Stimulated activated CD4-positive, alpha-beta T cell treated with anti-CD3 and anti-CD28 coated beads, Interleukin-2, amount 100 ng/mL, for 24 hours (primary cell): ENCODE data around the gene TTF2.
"Not testable (repeated sequence)": the region's sequence is repeated elsewhere in the genome, so short reads cannot be mapped to it uniquely, and the experiment has no call there.

Experiments
- DNase-seq, 2 donors: peaks; one replicate each; pipeline ENCODE4 v3.0.0-alpha.2; 2020

The TTF2 gene

DNA sequence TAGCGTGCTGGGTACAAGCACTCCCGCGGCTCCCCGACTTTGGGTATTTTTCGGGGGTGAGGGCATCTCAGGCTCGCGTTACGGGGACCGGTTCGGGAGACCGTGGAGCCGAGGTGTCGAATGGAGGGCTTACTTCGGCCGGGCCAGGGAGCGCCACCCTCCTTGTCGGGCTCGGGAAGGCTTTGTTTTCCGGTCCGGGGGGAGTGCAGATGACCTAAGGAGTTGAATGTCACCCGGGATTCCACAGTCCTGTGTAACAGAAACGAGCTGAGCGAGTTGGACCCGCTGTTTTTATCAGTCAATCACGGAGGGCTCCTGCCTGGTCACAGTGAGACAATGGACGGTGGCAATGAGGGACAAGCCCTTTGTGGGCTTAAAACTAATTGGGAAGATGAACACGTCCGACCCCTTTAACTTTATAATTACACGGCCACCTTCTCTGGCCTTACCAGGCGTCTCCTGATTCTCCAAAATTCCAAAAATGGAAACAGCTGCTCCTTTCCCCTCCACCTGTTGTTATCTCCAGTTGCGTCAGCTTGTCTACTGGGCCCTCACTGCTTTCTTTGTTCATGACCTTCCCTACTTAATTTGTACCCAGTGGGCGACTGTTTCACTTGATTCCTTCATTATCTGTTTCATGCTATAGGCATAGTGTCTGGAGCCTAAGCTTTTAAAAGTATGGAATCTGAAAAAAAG lies 62.4 kb downstream of the TTF2 start:
- no peak for DNase-seq

DNA sequence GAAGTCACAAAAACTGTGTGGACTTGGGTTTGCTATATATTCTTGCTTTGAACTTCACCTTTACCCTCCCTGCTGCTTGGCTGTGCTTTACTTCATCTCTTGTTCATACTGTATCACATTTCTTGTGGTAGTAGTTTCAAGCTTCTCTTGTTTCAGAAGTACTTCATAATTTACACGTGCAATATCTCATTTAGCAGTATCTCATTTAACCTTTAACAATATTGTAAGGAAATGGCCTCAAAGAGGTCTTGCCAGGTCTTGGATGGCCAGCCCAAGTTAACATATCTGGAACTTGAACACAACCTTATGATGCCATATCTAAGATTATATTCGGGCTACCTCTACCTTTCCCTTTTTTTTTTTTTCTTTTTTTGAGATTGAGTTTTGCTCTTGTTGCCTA lies 63.1 kb downstream of the TTF2 start:
- no peak for DNase-seq

DNA sequence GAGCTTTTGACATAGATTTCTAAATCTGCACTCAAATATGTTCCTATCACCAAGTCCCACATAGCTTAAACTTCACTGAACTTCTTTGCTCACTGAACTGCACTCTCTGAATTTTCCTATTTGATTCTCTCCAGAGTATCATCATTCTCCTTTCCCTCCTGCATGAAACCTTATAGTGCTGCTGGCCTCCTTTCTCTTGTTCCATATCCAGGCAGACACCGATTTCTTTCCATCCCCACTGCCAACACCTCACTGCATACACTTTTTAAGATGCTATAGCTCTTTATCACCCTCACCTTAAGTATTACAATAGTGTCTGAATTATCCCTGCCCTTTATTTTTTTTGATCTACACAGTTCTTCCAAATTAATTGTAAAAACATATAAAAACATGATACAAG lies 64.5 kb downstream of the TTF2 start:
- DNase-seq: no peak

DNA sequence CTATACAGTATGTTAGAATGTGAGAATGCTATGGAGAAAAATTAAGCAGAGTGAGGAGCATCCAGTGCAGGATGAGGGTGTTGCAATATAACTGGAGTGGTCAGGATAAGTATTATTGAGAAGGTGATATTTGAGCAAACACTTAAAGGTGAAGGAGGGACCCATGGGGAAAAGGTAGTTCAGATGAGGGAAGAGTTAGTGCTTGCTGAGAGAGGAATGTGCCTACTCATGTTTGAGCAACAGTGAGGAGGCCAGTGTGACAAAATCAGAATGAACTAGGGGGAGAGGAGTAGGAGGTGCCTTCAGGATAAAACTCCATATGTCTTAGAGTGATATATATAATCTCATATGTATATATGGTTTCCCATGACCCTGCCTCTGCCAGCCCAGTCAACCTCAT lies 67.7 kb downstream of the TTF2 start:
- no peak for DNase-seq

DNA sequence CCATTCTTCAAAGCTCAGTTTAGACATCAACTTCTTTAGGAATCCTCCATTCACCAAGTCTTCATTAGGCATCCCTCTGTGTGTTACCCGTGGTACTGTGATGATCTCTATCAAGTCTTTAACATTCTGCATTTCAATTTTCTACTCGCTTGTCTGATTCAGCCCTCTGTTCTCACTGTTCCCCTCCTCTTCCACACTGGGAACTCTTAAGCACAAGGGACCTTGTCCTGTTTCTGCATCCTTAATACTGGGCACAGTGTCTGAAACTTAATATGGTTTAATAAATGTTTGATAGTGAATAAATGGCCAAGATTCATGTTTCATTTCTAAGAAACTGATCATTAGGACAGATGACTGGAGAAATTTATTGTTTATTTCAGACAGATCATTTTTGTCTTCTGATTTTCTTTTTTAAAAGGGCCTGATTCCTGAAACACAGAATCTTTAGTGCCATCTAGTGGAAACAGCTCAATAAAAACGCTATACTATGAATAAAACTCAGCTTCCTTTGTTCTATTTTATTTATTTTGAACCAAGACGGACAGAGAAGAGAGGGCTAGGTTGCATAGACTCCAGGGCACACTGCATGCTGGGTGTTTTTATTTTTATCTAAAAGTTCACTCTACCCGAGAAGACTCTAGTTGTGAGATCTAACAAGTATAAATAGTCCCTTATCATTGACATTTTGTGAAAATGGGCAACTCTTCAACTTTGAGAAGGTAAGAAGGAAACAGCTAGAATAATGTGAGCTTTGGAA lies 68.4 kb downstream of the TTF2 start:
- no peak for DNase-seq

DNA sequence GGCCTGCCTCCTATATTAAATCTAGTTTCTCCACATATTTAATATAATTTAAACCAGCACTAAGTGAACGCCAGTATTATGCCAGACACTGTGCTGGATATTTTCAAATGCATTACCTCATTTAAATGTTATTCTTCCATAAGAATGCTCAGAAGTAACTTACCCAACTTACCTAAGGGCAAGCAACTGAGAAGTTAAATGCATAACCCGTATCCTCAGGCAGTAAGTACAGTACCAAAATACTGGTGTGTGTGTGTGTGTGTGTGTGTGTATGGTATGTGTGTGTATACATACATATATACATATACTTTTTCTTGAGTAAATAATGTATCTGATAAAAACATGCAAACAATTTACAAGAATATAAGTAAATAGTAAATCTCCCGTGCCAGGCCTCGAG lies 70.4 kb downstream of the TTF2 start:
- DNase-seq: no peak

DNA sequence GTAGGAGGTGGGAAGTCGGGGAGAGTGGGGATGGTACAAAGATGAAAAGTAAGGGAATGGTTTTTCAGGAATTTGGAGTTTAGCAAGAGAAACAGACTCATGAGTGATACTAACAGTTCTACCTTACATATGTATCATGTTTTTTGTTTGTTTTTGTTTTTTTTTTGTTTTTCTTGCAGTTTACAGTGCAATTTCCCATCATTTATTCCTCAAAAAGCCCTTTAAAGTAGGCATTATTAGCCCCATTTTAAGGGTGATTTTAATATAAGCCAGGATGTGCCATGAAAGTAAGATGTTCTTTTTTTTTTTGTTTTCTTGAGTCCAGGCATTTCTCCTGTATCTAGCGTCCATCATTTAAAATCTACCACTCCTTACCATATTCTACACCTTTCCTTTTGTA lies 75.2 kb downstream of the TTF2 start:
- no peak for DNase-seq

DNA sequence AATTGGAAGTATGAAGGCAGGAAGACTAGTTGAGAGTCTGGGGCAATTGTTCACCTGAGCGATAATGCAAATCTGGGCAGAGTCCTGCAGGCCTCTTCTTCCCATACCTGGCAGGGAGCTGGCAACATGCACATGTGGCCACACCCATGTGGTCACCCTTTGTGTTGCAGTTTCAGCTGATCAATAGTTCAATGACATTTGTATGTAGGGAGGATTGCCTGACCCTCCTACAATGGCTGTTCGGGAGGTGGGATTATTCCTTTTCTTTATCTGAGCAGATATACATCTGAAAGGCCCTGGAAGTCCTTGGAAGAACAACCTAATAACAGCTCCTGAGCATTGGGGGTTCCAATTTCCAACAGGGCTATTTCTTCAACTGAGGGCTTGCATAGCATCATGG lies 76.6 kb downstream of the TTF2 start:
- DNase-seq: no peak

DNA sequence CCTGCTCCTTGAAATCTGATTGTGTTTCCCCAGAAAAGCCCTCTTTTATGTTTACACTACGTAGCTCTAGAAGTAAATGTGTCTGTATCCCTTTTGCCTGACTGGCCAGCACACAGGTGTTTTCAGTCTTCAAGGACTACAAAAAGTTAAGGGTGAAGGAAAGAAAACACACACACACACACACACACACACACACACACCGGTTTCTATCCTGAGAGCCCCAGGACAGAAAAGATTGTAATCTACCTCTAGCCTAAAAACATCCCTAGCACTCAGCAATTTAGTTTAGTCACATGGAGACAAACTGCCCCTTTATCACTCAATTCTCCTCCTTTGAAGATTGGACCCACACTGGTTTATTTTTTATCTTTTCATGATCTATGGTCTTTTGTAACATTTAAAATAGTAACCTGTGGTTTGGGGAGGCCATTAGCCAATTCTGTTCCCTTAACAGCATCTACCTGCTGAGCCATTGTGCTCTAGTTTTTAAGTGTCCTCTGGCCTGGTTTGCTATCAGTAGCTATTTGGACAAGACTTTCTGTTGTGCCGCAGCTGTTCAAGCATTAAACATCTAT lies 77.2 kb downstream of the TTF2 start:
- DNase-seq: no peak

DNA sequence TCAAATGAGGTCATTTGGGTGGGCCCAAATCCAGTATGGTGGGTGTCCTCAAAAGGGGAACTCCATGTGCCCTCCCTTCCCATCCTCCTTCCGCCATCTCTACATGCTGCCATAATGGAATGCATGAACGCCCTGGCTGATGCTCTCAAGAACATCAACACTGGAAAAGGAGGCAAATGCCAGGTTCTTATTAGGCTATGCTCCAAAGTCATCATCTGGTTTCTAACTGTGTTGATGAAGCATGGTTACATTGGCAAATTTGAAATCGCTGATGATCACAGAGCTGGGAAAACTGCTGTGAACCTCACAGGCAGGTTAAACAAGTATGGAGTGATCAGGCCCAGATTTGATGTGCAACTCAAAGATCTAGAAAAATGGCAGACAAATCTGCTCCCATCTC lies 78.0 kb downstream of the TTF2 start:
- no peak for DNase-seq

DNA sequence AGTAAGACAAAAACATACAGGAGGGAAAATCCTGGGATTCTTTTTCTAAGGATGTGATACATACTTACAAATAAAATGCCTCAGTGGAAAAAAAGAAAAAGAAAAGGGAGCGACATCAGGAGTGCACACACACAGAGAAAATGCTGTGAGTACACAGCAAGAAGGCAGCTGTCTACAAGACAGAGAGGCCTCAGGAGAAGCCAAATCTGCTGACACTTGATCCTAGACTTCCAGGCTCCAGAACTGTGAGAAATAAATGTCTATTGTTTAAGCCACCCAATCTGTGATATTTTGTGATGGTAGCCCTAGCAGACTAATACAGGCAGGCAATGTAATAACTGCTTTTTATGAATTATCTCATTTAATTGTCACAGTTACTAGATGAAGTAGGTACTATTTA lies 78.4 kb downstream of the TTF2 start:
- DNase-seq: no peak

DNA sequence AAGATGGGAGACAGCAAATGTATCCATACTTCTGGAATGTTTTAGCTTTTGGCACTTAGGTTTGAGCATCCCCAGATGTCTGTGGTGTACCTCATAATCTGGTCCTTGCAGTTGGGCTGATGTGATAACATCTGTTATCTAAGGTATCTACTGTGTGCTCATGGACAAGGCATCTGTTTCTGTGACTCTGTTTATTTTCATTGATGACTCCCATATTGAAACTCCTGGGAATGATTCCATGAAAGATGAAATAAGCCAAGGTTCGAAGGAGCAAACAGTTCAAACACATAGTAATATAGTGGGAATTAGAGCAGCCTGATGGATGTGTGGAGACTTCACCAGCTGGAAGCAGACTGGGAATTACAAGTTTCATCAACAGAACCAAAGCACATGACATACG lies 82.1 kb downstream of the TTF2 start:
- DNase-seq: no peak

DNA sequence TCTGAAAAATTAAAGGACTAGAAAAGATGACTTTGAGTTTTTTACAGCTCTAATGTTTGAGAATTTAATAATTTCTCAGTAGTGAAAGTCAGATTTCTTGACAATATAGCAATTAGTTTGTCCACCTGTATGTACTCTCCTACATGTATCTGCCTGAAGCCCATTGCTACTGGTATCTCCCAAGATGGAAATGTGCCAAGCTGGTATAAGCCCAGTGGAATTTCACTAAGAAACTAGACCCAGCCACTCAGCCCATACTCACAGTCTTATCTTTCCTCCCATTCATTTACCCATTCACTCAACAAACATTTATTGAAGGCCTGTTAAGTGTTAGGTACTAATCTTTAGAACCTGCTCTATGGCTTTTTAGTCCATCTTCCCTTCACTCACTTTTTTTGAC lies 83.0 kb downstream of the TTF2 start:
- no peak for DNase-seq

DNA sequence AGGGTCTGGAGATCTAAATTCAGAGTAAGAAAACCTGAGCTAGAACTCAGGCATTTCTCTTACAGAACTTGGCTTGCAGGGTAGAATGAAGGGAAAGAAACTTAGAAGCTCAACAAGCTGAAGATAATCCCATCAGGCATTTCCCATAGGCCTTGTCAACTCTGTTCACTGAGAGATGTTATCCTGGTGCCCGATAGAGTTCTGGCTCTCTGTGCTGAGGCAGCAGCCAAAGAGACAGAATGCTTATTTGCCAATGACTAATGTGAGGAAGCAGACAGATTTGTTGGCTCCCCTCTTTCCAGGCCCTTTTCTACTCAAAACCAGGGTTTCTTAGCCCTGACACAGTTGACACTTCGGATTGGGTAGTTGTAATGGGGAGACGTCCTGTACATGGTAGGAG lies 83.7 kb downstream of the TTF2 start:
- DNase-seq: no peak

DNA sequence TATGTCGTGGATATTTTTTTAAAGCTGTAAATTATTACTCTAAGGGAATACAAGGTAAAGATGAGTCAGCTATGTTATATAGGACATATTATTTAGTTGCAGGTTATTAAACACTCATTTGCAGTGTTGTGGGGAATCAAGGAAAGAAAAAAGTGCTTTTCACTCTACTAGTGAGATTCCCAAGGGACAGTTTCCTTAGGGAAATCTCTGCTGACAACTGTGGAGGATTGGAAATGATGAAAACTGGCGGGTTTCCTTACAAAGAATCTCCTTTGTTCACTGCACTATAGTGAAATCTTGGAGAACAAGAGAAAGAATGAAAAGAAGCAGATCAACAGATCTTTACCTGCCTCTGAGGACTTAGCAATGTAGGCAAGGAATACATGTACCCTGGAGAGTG lies 85.9 kb downstream of the TTF2 start:
- no peak for DNase-seq

DNA sequence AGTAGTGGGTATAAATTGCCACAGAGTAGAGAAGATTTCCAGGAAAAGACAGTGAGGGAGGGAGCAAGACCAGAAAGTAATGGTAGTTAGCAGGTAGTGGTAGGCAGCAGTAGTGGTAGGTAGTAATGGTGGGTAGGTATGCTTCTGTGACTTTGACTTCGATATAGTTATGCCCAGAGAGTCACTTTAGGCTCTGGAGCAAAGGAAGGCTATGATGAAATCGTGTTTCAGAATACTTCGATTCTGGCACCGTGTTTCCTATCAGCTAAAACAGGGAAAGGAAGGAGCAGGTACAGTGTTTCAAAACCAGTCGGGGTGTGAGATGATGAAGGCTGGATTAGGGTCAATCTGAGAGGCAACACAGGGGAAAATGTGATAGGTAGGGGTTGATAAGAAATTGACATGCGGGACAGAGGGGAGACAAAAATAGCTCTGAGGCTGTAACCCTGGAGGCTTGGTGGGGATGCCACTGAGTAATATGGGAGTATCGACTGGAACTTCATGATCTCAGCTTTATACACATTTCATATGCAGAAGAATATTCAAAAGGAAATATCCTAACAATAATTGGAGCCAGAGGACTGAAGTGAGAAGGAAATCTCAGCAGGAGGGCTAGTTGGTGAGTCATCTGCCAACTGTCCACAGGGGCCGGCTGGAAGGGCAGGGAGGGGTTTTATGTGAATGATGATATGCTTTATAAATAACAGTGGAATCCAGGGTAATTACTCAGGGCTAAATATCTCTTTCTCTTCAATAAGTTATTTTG lies 86.6 kb downstream of the TTF2 start:
- DNase-seq: no peak

DNA sequence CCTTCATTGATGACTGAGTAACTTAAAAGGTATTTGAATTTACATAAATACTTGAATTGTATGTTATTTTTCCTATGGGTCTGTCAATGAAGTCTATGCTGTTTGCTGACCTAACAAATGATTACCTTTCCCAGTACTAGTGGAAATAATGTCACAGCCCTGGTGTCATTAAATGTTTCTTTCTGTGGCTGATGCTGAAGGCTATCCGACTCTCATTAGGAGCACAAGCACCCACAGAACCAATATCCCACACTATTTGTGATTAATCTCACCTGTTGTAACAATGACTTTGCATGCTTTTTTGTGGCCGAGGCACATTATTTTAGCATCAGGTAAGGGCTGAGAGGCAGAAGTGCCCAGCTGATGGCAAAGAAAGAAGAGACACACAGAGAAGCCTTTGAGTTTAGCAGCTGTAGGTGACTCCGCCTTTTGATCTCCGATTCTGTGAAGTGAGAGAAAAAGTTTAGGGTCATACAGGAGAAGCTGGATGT lies 87.3 kb downstream of the TTF2 start:
- DNase-seq: no peak

DNA sequence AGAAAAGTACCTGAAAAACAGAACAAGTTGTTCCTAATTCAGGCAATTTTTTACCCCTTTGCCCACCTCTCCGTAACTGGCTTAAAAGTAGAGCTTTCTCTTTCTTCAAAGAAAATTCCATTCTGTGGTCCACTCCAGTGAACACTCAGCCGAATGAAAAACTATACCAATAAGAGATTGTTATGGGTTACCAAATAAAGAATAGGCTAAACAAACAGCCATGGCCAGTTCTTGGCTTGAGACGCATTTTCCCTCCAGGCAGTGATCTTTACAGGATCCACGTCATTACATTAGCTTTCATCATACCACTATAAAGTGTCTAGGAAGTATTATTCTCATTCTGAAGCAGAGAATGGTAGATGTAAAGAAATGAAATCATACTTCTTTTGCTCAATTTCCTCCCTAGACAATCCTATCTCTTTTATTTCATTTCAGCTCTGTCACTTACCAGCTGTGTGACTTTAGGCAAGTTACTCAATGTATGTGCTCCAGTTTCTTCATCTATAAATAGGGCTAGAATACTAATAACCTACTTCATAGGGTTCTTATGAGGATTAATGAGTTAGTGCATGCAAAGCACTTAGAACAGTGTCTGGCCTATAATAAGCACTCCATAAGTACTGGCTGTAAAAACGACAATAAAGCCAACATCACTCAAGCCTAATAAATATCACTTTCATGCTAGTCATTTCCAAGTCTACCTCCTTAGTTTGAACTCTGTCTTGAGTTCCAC lies 87.9 kb downstream of the TTF2 start:
- DNase-seq: no peak

DNA sequence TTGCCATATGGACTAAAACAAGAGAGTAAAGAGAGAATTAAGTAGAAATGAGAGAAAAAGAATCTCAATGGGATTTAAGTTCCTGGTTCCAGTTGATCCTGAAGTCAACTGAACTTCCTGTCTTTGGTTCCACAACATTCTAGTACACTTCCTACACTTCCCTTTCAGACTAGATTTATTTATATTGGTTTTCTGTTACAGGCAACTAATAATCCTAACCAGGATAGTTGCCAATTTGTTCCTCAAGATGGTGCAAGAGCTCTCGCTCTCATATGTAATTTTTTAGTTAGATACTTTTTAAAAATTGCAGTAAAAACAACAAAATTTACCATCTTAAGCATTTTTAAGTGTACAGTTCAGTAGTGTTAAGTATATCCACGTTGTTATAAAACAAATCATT lies 90.2 kb downstream of the TTF2 start:
- DNase-seq: no peak

DNA sequence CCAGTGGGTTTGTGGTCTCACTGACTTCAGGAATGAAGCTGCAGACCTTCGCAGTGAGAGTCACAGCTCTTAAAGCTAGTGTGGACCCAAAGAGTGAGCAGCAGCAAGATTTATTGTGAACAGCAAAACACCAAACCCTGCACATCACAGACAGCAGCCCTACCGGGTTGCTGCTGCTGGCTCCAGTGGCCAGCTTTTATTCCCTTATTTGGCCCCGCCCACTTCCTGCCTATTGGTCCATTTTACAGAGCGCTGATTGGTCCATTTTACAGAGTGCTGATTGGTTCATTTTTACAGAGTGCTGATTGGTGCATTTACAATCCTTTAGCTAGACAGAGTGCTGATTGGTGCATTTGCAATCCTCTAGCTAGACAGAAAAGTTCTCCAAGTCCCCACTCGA lies 91.2 kb downstream of the TTF2 start:
- DNase-seq: not testable (repeated sequence)
